ENCODE measurements around the gene MAP4K2. TPM values are rescaled to one million over a fixed set of nuclear protein-coding genes. Genes with fewer than 3 reads are reported as not detected.

Gene MAP4K2
- total and polyA plus RNA-seq, 9 of the 15 experiments (the other 6 are each of a cell fraction or from before 2014, with no cell fraction given) = 0.13 to 14.5 (median 7.3) TPM

DNA sequence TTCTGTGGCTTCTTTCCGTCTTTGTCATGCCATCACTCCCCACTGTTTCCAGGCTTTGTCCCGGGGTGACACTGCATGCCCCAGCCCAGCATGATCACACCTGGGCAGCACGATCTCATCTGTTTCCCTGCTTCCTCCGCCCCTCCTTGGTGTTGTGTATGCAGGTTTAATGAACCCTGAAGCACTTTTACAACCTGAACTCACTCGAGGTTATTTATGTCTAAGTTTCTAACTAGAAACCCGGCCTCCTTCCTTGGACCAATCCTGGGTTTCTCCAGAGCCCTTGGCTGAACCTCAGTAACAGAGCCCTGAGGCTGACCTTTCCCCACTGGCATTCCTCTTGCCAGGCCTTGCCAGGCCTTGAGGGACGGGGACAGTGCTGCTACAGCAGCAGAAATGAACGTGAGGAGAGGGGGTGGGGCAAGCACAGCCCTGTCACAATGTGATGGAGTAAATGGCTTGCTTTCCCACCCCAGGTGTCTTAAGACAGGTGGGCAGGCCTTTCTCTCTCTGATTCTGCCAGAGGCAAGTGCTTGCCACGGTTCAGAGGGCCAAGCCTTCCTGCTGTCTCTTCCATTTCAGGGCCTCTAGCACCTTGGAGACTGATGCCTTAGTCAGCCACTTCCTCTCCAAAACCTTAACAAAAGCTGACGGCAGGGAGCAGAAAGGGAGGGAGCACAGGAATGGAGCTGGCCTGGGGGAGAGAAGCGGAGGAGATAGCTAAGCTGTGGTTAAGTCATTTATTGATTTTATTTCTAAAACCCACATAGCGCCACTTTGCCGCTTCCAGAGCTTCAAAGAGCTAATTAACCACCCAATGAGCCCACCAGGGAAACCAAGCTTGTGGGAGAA lies 40.1 kb downstream of the MAP4K2 start (continued):
- TF ChIP-seq REST (IDR thresholded peaks at IDR 0.05; ENCODE audit: borderline replicate concordance) (no peak), REST (CRISPR knock-in tag; IDR thresholded peaks at IDR 0.05; ENCODE audit: low read depth) (no peak), POLR2B (IDR thresholded peaks at IDR 0.05; ENCODE audit: low read depth, partially characterized antibody) (peak; percentile 40), POLR2AphosphoS2 (IDR thresholded peaks at IDR 0.05; ENCODE audit: low read length) (peak; percentile 60; the same call in 1 of the 2 replicates), TRIM28 (IDR thresholded peaks at IDR 0.05) (no peak), POLR3A (IDR thresholded peaks at IDR 0.05; ENCODE audit: borderline replicate concordance, extremely low read depth, insufficient read depth, insufficient read length) (no peak), SRSF7 (optimal IDR thresholded peaks at IDR 0.05; ENCODE audit: low read depth, low read length) (no peak), ESRRA (IDR thresholded peaks at IDR 0.05; ENCODE audit: borderline replicate concordance, low read depth) (peak; percentile 57; the same call in 1 of the 2 replicates), ARID1B (IDR thresholded peaks at IDR 0.05) (no peak), SPI1 (IDR thresholded peaks at IDR 0.05; ENCODE audit: borderline replicate concordance, low read depth, low read length) (peak; percentile 74; the same call in 1 of the 2 replicates), TCF3 (CRISPR knock-in tag; IDR thresholded peaks at IDR 0.05) (0 out of 2 replicates have a peak, but pooled peaks have one; percentile 13), CBX2 (IDR thresholded peaks at IDR 0.05; ENCODE audit: insufficient read depth, low read length, poor library complexity, severe bottlenecking) (no peak), TBP (optimal IDR thresholded peaks at IDR 0.05; ENCODE audit: low read depth, low read length) (no peak), POLR2AphosphoS5 (IDR thresholded peaks at IDR 0.05; ENCODE audit: control insufficient read depth, insufficient read depth, low read depth, low read length) (peak; percentile 47; the same call in 1 of the 2 replicates)
- TF ChIP-seq, protein P1, sequence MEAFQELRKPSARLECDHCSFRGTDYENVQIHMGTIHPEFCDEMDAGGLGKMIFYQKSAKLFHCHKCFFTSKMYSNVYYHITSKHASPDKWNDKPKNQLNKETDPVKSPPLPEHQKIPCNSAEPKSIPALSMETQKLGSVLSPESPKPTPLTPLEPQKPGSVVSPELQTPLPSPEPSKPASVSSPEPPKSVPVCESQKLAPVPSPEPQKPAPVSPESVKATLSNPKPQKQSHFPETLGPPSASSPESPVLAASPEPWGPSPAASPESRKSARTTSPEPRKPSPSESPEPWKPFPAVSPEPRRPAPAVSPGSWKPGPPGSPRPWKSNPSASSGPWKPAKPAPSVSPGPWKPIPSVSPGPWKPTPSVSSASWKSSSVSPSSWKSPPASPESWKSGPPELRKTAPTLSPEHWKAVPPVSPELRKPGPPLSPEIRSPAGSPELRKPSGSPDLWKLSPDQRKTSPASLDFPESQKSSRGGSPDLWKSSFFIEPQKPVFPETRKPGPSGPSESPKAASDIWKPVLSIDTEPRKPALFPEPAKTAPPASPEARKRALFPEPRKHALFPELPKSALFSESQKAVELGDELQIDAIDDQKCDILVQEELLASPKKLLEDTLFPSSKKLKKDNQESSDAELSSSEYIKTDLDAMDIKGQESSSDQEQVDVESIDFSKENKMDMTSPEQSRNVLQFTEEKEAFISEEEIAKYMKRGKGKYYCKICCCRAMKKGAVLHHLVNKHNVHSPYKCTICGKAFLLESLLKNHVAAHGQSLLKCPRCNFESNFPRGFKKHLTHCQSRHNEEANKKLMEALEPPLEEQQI (IDR thresholded peaks at IDR 0.05) = no peak
- TF ChIP-seq, protein P2, sequence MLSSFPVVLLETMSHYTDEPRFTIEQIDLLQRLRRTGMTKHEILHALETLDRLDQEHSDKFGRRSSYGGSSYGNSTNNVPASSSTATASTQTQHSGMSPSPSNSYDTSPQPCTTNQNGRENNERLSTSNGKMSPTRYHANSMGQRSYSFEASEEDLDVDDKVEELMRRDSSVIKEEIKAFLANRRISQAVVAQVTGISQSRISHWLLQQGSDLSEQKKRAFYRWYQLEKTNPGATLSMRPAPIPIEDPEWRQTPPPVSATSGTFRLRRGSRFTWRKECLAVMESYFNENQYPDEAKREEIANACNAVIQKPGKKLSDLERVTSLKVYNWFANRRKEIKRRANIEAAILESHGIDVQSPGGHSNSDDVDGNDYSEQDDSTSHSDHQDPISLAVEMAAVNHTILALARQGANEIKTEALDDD (IDR thresholded peaks at IDR 0.05) = no peak

Measured in K562 (cell line).